Vagina (tissue), 2 donors: ENCODE measurements around the gene STXBP5. TPM values are rescaled to one million over a fixed set of nuclear protein-coding genes. Genes with fewer than 3 reads are reported as not detected.
A peak's percentile ranks its signal among the peaks of the same experiment; 100 is the strongest.

ENCODE experiments used
- DNase-seq, 2 donors: peaks; one replicate each; pipeline ENCODE4 v3.0.0-alpha.2; 2017; ENCODE audit errors: extremely low spot score in 2 of 2
- H3K27ac ChIP-seq: fragments of 200-600 bp; sonication (generic); one replicate; pipeline ENCODE4 v1.5.1; 2019
- H3K27me3 ChIP-seq: fragments of 200-600 bp; sonication (generic); one replicate; pipeline ENCODE4 v1.5.1; 2019
- H3K36me3 ChIP-seq, 2 donors: fragments of 200-600 bp; sonication (generic); one replicate each; pipeline ENCODE4 v1.5.1; 2017 to 2019
- H3K4me1 ChIP-seq: fragments of 200-600 bp; sonication (generic); one replicate; pipeline ENCODE4 v1.5.1; 2019
- H3K4me3 ChIP-seq, 2 donors: fragments of 200-600 bp; sonication (generic); 1 replicate in 1 of 2; 2 replicates in 1 of 2; pipeline ENCODE4 v1.5.1; 2016 to 2019
- H3K9me3 ChIP-seq: fragments of 200-600 bp; sonication (generic); one replicate; pipeline ENCODE4 v1.5.1; 2019
- POLR2A ChIP-seq, 2 donors: fragments of 450-650 bp; IDR thresholded peaks; one replicate each; pipeline ENCODE4 v1.6.1; 2017; ENCODE audit warnings: antibody characterized with exemption in 2 of 2, mild to moderate bottlenecking in 2 of 2, moderate library complexity in 2 of 2
- POLR2AphosphoS5 ChIP-seq, 2 donors: sonication (generic); formaldehyde crosslinking; IDR thresholded peaks; one replicate each; pipeline ENCODE4 v1.9.0; 2017; ENCODE audit warnings: antibody characterized with exemption in 2 of 2, mild to moderate bottlenecking in 2 of 2, low read depth in 1 of 2; ENCODE audit not compliant: insufficient read depth in 1 of 2
- intact Hi-C: fragments of 100-400 bp; cut with DNase I; formaldehyde crosslinking; loops from one replicate; pipeline ENCODE4 v1.15.1; 2023
- total RNA-seq: library from RNA; depleted of rRNA; stranded (reverse); fragments of >200 nt; gene quantifications from one replicate; pipeline ENCODE4 v1.2.3, GENCODE V29; 2016
- TF ChIP-seq, protein P1 (sequence below), 3 experiments: fragments of 450-650 bp in 2 of 3; fragments of 200-600 bp in 1 of 3; sonication (generic) in 1 of 3; IDR thresholded peaks; one replicate each; pipeline ENCODE4 v1.5.1; 2017 to 2019; ENCODE audit warnings: antibody characterized with exemption in 3 of 3, mild to moderate bottlenecking in 2 of 3, moderate library complexity in 2 of 3

The STXBP5 gene
- total RNA-seq, 1 donor from 2014 or later: 33.9 TPM

DNA sequence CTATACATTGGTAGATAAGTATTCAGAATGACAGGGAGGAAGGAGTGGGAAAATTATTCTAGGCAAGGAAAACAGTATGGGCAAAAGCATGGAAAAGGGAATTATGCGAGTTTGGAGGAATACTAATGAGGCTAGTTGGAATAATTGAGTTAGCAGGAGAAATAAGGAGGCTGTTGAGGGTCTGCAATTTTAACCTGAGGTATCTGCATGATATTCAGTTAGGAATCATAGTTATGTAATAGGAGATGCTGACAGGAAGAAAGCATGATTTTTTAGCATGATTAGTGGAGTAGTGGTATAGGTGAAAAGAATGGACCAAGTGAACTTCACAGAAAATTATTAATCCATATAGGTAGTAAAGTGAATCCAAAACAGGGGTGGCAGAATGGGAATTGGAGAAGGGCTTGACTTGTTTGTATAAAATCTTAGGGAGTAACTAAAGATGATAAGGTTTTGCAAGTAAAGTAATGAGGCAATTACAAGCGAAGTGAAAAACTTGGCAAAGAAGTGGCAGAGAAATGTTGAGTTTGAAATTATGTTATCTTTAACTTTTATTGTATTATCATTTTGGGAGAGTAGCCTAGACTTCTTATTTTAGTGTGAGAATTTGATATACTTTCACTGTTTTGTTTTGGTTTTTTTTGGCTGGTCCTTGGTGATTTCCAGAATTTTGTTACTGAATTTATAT is 5.7 kb downstream of the STXBP5 start:
- TF ChIP-seq POLR2A (IDR thresholded peaks at IDR 0.05): no peak
- no peak for TF ChIP-seq POLR2AphosphoS5 (IDR thresholded peaks at IDR 0.05; ENCODE audit: insufficient read depth in 1 of 2, low read depth in 1 of 2)
- TF ChIP-seq, protein P1, sequence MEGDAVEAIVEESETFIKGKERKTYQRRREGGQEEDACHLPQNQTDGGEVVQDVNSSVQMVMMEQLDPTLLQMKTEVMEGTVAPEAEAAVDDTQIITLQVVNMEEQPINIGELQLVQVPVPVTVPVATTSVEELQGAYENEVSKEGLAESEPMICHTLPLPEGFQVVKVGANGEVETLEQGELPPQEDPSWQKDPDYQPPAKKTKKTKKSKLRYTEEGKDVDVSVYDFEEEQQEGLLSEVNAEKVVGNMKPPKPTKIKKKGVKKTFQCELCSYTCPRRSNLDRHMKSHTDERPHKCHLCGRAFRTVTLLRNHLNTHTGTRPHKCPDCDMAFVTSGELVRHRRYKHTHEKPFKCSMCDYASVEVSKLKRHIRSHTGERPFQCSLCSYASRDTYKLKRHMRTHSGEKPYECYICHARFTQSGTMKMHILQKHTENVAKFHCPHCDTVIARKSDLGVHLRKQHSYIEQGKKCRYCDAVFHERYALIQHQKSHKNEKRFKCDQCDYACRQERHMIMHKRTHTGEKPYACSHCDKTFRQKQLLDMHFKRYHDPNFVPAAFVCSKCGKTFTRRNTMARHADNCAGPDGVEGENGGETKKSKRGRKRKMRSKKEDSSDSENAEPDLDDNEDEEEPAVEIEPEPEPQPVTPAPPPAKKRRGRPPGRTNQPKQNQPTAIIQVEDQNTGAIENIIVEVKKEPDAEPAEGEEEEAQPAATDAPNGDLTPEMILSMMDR (IDR thresholded peaks at IDR 0.05): no peak
- H3K4me1 ChIP-seq: peaks cover 12% of the 10 kb centered on the region

GRCh38 chr6:147211349-147211748 is 7.1 kb downstream of the STXBP5 start:
- TF ChIP-seq, protein P1 (IDR thresholded peaks at IDR 0.05): no peak
- no peak for TF ChIP-seq POLR2AphosphoS5 (IDR thresholded peaks at IDR 0.05; ENCODE audit: insufficient read depth in 1 of 2, low read depth in 1 of 2)
- no peak for TF ChIP-seq POLR2A (IDR thresholded peaks at IDR 0.05)
- H3K27ac ChIP-seq: no peak overlapping the region
- no peak for DNase-seq
- peaks cover 12% of the 10 kb centered on the region for H3K4me1 ChIP-seq
- no peaks in the 10 kb centered on the region for H3K9me3 ChIP-seq
- no peak overlapping the region for H3K4me3 ChIP-seq
- intact Hi-C loops: no loop called here
- peaks cover 0 to 5% of the 10 kb centered on the region in 2 donors for H3K36me3 ChIP-seq
- no peaks in the 10 kb centered on the region for H3K27me3 ChIP-seq

More for the DNA sequence above, 5.7 kb downstream of the STXBP5 start:
- no peaks in the 10 kb centered on the region for H3K9me3 ChIP-seq
- peak overlapping the region; percentile 96 for H3K27ac ChIP-seq
- intact Hi-C loops: no loop called here
- H3K36me3 ChIP-seq: peaks cover 0 to 5% of the 10 kb centered on the region in 2 donors
- H3K27me3 ChIP-seq: no peaks in the 10 kb centered on the region
- DNase-seq: no peak
- H3K4me3 ChIP-seq: no peak overlapping the region

DNA sequence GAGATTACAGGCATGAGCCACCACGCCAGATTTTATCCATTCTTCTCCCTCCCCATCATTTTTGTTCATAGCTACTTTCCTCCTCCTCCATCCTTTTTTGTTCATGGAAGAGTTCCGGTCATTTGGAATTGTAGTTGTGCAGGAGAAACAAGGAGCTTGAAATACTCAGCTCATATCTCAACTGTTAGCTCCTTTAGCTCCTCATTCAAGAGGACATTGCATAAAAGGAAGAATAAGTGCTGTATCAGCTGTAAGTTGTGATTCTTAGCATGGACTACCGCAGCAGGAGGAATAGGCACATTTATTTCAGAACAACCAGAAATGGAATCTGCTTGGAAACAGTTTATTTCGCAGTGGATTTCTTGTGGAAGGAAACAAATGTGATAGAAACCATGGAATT is 7.6 kb downstream of the STXBP5 start:
- Histone ChIP-seq H3K4me3 (no peak overlapping the region), H3K36me3 (peaks cover 0 to 5% of the 10 kb centered on the region in 2 donors), H3K4me1 (peaks cover 12% of the 10 kb centered on the region), H3K27ac (no peak overlapping the region), H3K9me3 (no peaks in the 10 kb centered on the region), H3K27me3 (no peaks in the 10 kb centered on the region)
- DNase-seq: no peak
- intact Hi-C loops: no loop called here
- no peak for TF ChIP-seq POLR2A (IDR thresholded peaks at IDR 0.05)
- TF ChIP-seq POLR2AphosphoS5 (IDR thresholded peaks at IDR 0.05; ENCODE audit: insufficient read depth in 1 of 2, low read depth in 1 of 2): no peak
- TF ChIP-seq, protein P1 (IDR thresholded peaks at IDR 0.05): no peak

DNA sequence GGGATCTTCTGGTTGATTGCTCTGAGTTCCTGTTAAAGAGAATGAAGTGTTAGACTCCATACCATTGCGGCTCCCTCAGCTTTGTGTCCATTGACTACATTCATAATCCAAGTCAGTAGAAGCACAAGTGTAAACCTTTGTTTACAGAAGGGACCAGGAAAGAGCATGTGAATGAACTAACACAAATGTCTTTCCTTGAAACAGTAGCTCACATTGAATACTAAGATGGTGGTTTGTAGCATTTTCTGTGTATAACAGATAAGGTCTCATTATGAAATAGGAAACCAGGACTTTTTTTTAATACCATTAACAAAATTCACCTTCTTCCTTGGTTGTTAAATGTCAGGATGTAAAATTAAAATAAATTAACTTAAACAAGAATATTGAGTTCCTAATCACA is 8.4 kb downstream of the STXBP5 start:
- Histone ChIP-seq H3K27me3 (no peaks in the 10 kb centered on the region), H3K27ac (no peak overlapping the region), H3K36me3 (peaks cover 0 to 5% of the 10 kb centered on the region in 2 donors), H3K9me3 (no peaks in the 10 kb centered on the region), H3K4me1 (peaks cover 14% of the 10 kb centered on the region), H3K4me3 (no peak overlapping the region)
- intact Hi-C loops: no loop called here
- TF ChIP-seq POLR2AphosphoS5 (IDR thresholded peaks at IDR 0.05; ENCODE audit: insufficient read depth in 1 of 2, low read depth in 1 of 2) (no peak), POLR2A (IDR thresholded peaks at IDR 0.05) (no peak)
- TF ChIP-seq, protein P1 (IDR thresholded peaks at IDR 0.05): no peak
- DNase-seq: no peak

- no peaks in the 10 kb centered on the region for H3K27me3 ChIP-seq
- H3K9me3 ChIP-seq: no peaks in the 10 kb centered on the region
- peaks cover 19% of the 10 kb centered on the region for H3K4me1 ChIP-seq
- TF ChIP-seq, protein P1 (IDR thresholded peaks at IDR 0.05): no peak
- TF ChIP-seq POLR2A (IDR thresholded peaks at IDR 0.05) (no peak), POLR2AphosphoS5 (IDR thresholded peaks at IDR 0.05; ENCODE audit: insufficient read depth in 1 of 2, low read depth in 1 of 2) (no peak)
- intact Hi-C loops: no loop called here
- DNase-seq: no peak
- H3K27ac ChIP-seq: no peak overlapping the region
- no peak overlapping the region for H3K4me3 ChIP-seq
- H3K36me3 ChIP-seq: peaks cover 0 to 5% of the 10 kb centered on the region in 2 donors
Observed at GRCh38 chr6:147213772-147214171, 9.6 kb downstream of the STXBP5 start.
